ENCODE data around the gene COL20A1. TPM values are rescaled to one million over a fixed set of nuclear protein-coding genes. Genes with fewer than 3 reads are reported as not detected.

Gene COL20A1
- total and polyA plus RNA-seq, 9 donors: 0.10 to 0.54 (median 0.25) TPM; not detected in 5

- H3K4me1 ChIP-seq (ENCODE audit: insufficient read depth): no peaks in the 10 kb centered on the region
- no peak overlapping the region for H3K27ac ChIP-seq
- no peaks in the 10 kb centered on the region for H3K9me3 ChIP-seq
- H3K4me3 ChIP-seq: no peak overlapping the region
- WGBS, 3 donors: 88 to 90% (median 90%) methylated on average over 26 to 29 of the region's 29 CpGs
- TF ChIP-seq CTCF (IDR thresholded peaks at IDR 0.05) (no peak), EP300 (IDR thresholded peaks at IDR 0.05) (no peak), POLR2A (IDR thresholded peaks at IDR 0.05) (no peak)
- intact Hi-C loops (cut with DNase I): no loop called here
- no peak for DNase-seq
- no peaks in the 10 kb centered on the region for H3K27me3 ChIP-seq
- H3K36me3 ChIP-seq: no peaks in the 10 kb centered on the region
These were observed 56.0 kb downstream of the COL20A1 start for GRCh38 chr20:63348828-63349515.

GRCh38 chr20:63349516-63349895 is 56.5 kb downstream of the COL20A1 start:
- WGBS, 3 donors: 87 to 92% (median 88%) methylated on average over 29 of the region's 29 CpGs
- H3K27me3 ChIP-seq: no peaks in the 10 kb centered on the region

GRCh38 chr20:63350196-63350595 is 57.2 kb downstream of the COL20A1 start:
- Histone ChIP-seq H3K27me3 (no peaks in the 10 kb centered on the region), H3K4me1 (ENCODE audit: insufficient read depth) (no peaks in the 10 kb centered on the region), H3K4me3 (no peak overlapping the region), H3K9me3 (no peaks in the 10 kb centered on the region), H3K36me3 (no peaks in the 10 kb centered on the region), H3K27ac (no peak overlapping the region)
- no peak for TF ChIP-seq POLR2A (IDR thresholded peaks at IDR 0.05)
- no peak for DNase-seq
- intact Hi-C loops (cut with DNase I): no loop called here
- WGBS, 3 donors: 91 to 96% (median 96%) methylated on average over 30 to 33 of the region's 33 CpGs

More at GRCh38 chr20:63349516-63349895, 56.5 kb downstream of the COL20A1 start:
- intact Hi-C loops (cut with DNase I): no loop called here
- no peak overlapping the region for H3K27ac ChIP-seq
- no peak for TF ChIP-seq CTCF (IDR thresholded peaks at IDR 0.05)
- TF ChIP-seq POLR2A (IDR thresholded peaks at IDR 0.05): no peak
- TF ChIP-seq EP300 (IDR thresholded peaks at IDR 0.05): no peak
- no peak overlapping the region for H3K4me3 ChIP-seq
- no peak for DNase-seq
- no peaks in the 10 kb centered on the region for H3K4me1 ChIP-seq (ENCODE audit: insufficient read depth)
- no peaks in the 10 kb centered on the region for H3K36me3 ChIP-seq
- H3K9me3 ChIP-seq: no peaks in the 10 kb centered on the region

GRCh38 chr20:63350597-63351325 is 57.8 kb downstream of the COL20A1 start:
- no peaks in the 10 kb centered on the region for H3K4me1 ChIP-seq (ENCODE audit: insufficient read depth)
- H3K9me3 ChIP-seq: no peaks in the 10 kb centered on the region
- H3K27ac ChIP-seq: no peak overlapping the region
- WGBS, 3 donors: 88 to 89% (median 89%) methylated on average over 45 to 46 of the region's 46 CpGs
- TF ChIP-seq EP300 (IDR thresholded peaks at IDR 0.05) (no peak), CTCF (IDR thresholded peaks at IDR 0.05) (no peak), POLR2A (IDR thresholded peaks at IDR 0.05) (no peak)
- intact Hi-C loops (cut with DNase I): no loop called here
- H3K27me3 ChIP-seq: no peaks in the 10 kb centered on the region
- no peak for DNase-seq
- H3K36me3 ChIP-seq: no peaks in the 10 kb centered on the region
- H3K4me3 ChIP-seq: no peak overlapping the region

GRCh38 chr20:63351326-63351700 is 58.3 kb downstream of the COL20A1 start:
- 86 to 90% (median 89%) methylated on average over 12 of the region's 12 CpGs for WGBS, 3 donors
- Histone ChIP-seq H3K9me3 (no peaks in the 10 kb centered on the region), H3K4me1 (ENCODE audit: insufficient read depth) (no peaks in the 10 kb centered on the region), H3K27ac (no peak overlapping the region), H3K4me3 (no peak overlapping the region), H3K27me3 (no peaks in the 10 kb centered on the region), H3K36me3 (no peaks in the 10 kb centered on the region)
- intact Hi-C loops (cut with DNase I): no loop called here
- no peak for DNase-seq
- TF ChIP-seq EP300 (IDR thresholded peaks at IDR 0.05) (no peak), CTCF (IDR thresholded peaks at IDR 0.05) (no peak), POLR2A (IDR thresholded peaks at IDR 0.05) (no peak)
